Breast epithelium (tissue), 4 donors: Measurements from ENCODE around the gene OR1F1. TPM values are rescaled to one million over a fixed set of nuclear protein-coding genes. Genes with fewer than 3 reads are reported as not detected.

ENCODE experiments used
- DNase-seq, 2 donors: peaks; one replicate each; pipeline ENCODE4 v3.0.0-alpha.2; 2019; ENCODE audit warnings: low spot score in 2 of 2
- H3K27ac ChIP-seq, 2 donors: fragments of 200-600 bp; sonication (generic) in 1 of 2; one replicate each; pipeline ENCODE4 v1.5.1; 2016 to 2019; ENCODE audit warnings: mild to moderate bottlenecking in 1 of 2
- H3K27me3 ChIP-seq, 2 donors: fragments of 200-600 bp; sonication (generic) in 1 of 2; one replicate each; pipeline versions ENCODE4 v1.5.1 to v1.6.0; 2017 to 2019; ENCODE audit warnings: control low read depth in 1 of 2, mild to moderate bottlenecking in 1 of 2
- H3K36me3 ChIP-seq: fragments of 200-600 bp; one replicate; pipeline ENCODE4 v1.5.1; 2019
- H3K4me1 ChIP-seq, 2 donors: fragments of 200-600 bp; sonication (generic); one replicate each; pipeline ENCODE4 v1.5.1; 2016 to 2019; ENCODE audit warnings: control low read depth in 1 of 2
- H3K4me3 ChIP-seq, 3 donors: fragments of 200-600 bp; sonication (generic); 1 replicate in 2 of 3; 2 replicates in 1 of 3; pipeline ENCODE4 v1.5.1; 2016 to 2019; ENCODE audit warnings: mild to moderate bottlenecking in 3 of 3, moderate library complexity in 2 of 3
- H3K9me3 ChIP-seq, 2 donors: fragments of 200-600 bp; sonication (generic) in 1 of 2; one replicate each; pipeline ENCODE4 v1.5.1; 2016 to 2019; ENCODE audit warnings: control low read depth in 1 of 2
- CTCF ChIP-seq, 3 donors: fragments of 450-650 bp; IDR thresholded peaks; one replicate each; pipeline ENCODE4 v1.5.1; 2016 to 2017; ENCODE audit warnings: antibody characterized with exemption in 3 of 3, mild to moderate bottlenecking in 3 of 3, moderate library complexity in 3 of 3
- POLR2A ChIP-seq: fragments of 450-650 bp; IDR thresholded peaks from one replicate; pipeline ENCODE4 v1.6.1; 2016; ENCODE audit warnings: antibody characterized with exemption, mild to moderate bottlenecking, moderate library complexity
- POLR2AphosphoS5 ChIP-seq, 3 donors: sonication (generic); formaldehyde crosslinking; IDR thresholded peaks; one replicate each; pipeline ENCODE4 v1.6.1; 2017; ENCODE audit warnings: antibody characterized with exemption in 3 of 3
- intact Hi-C: fragments of 100-400 bp; cut with DNase I; formaldehyde crosslinking; loops from one replicate; pipeline ENCODE4 v1.15.1; 2023; ENCODE audit warnings: low total_unique reads
- total RNA-seq, 3 donors: library from RNA; depleted of rRNA; stranded (reverse); fragments of >200 nt; gene quantifications; one replicate each; pipeline ENCODE4 v1.1.0, GENCODE V29; 2016

The OR1F1 gene
- total RNA-seq, 3 donors from 2014 or later: not detected

- intact Hi-C loops: no loop called here
- H3K9me3 ChIP-seq: no peaks in the 10 kb centered on the region
- no peak for DNase-seq
- H3K27me3 ChIP-seq: no peaks in the 10 kb centered on the region
- H3K4me3 ChIP-seq: no peak overlapping the region
- H3K27ac ChIP-seq: peak overlapping the region; percentile 60 to 83
- H3K4me1 ChIP-seq: no peaks in the 10 kb centered on the region
- TF ChIP-seq CTCF (IDR thresholded peaks at IDR 0.05) (no peak), POLR2A (no peak), POLR2AphosphoS5 (IDR thresholded peaks at IDR 0.05) (no peak)
- H3K36me3 ChIP-seq: no peaks in the 10 kb centered on the region
Observed at GRCh38 chr16:3144321-3144983, 43.6 kb upstream of the OR1F1 start.

- DNase-seq: no peak
- Histone ChIP-seq H3K4me1 (no peaks in the 10 kb centered on the region), H3K27ac (no peak overlapping the region), H3K36me3 (no peaks in the 10 kb centered on the region), H3K4me3 (no peak overlapping the region), H3K27me3 (no peaks in the 10 kb centered on the region), H3K9me3 (no peaks in the 10 kb centered on the region)
- intact Hi-C loops: no loop called here
- TF ChIP-seq POLR2A (no peak), POLR2AphosphoS5 (IDR thresholded peaks at IDR 0.05) (no peak), CTCF (IDR thresholded peaks at IDR 0.05) (no peak)
Observed at GRCh38 chr16:3145151-3145550, 42.9 kb upstream of the OR1F1 start.

GRCh38 chr16:3145660-3146059 is 42.3 kb upstream of the OR1F1 start:
- no peak overlapping the region for H3K4me3 ChIP-seq
- intact Hi-C loops: no loop called here
- no peak for TF ChIP-seq POLR2A
- TF ChIP-seq POLR2AphosphoS5 (IDR thresholded peaks at IDR 0.05): no peak
- no peak for TF ChIP-seq CTCF (IDR thresholded peaks at IDR 0.05)
- H3K9me3 ChIP-seq: no peaks in the 10 kb centered on the region
- H3K27me3 ChIP-seq: no peaks in the 10 kb centered on the region
- DNase-seq: no peak
- H3K36me3 ChIP-seq: no peaks in the 10 kb centered on the region
- H3K27ac ChIP-seq: no peak overlapping the region
- no peaks in the 10 kb centered on the region for H3K4me1 ChIP-seq

- no peaks in the 10 kb centered on the region for H3K4me1 ChIP-seq
- TF ChIP-seq POLR2A: no peak
- no peak for TF ChIP-seq POLR2AphosphoS5 (IDR thresholded peaks at IDR 0.05)
- TF ChIP-seq CTCF (IDR thresholded peaks at IDR 0.05): no peak
- intact Hi-C loops: no loop called here
- H3K4me3 ChIP-seq: no peak overlapping the region
- DNase-seq: no peak
- no peak overlapping the region for H3K27ac ChIP-seq
- no peaks in the 10 kb centered on the region for H3K9me3 ChIP-seq
- H3K27me3 ChIP-seq: no peaks in the 10 kb centered on the region
- no peaks in the 10 kb centered on the region for H3K36me3 ChIP-seq
Observed at GRCh38 chr16:3147046-3147756, 40.8 kb upstream of the OR1F1 start.

GRCh38 chr16:3147757-3148104 is 40.3 kb upstream of the OR1F1 start:
- DNase-seq: no peak
- intact Hi-C loops: no loop called here
- no peaks in the 10 kb centered on the region for H3K4me1 ChIP-seq
- no peak overlapping the region for H3K4me3 ChIP-seq
- no peak overlapping the region for H3K27ac ChIP-seq
- no peaks in the 10 kb centered on the region for H3K27me3 ChIP-seq
- no peak for TF ChIP-seq CTCF (IDR thresholded peaks at IDR 0.05)
- TF ChIP-seq POLR2AphosphoS5 (IDR thresholded peaks at IDR 0.05): no peak
- TF ChIP-seq POLR2A: no peak
- no peaks in the 10 kb centered on the region for H3K36me3 ChIP-seq
- H3K9me3 ChIP-seq: no peaks in the 10 kb centered on the region
